Sigmoid colon (tissue), 7 donors: Measurements from ENCODE around the gene EPAS1. TPM values are rescaled to one million over a fixed set of nuclear protein-coding genes. Genes with fewer than 3 reads are reported as not detected.
A peak's percentile ranks its signal among the peaks of the same experiment; 100 is the strongest.

ENCODE experiments used
- DNase-seq: peaks from one replicate; pipeline ENCODE4 v3.0.0-alpha.2; 2019
- H3K27ac ChIP-seq, 4 donors: fragments of 200-600 bp; sonication (generic); one replicate each; pipeline ENCODE4 v1.5.1; 2016 to 2019; ENCODE audit warnings: mild to moderate bottlenecking in 1 of 4
- H3K27me3 ChIP-seq, 3 donors: fragments of 200-600 bp; sonication (generic); one replicate each; pipeline ENCODE4 v1.5.1; 2019; ENCODE audit warnings: mild to moderate bottlenecking in 1 of 3
- H3K36me3 ChIP-seq, 4 donors: fragments of 200-600 bp; sonication (generic); one replicate each; pipeline ENCODE4 v1.5.1; 2016 to 2019
- H3K4me1 ChIP-seq, 4 donors: fragments of 200-600 bp; sonication (generic); one replicate each; pipeline ENCODE4 v1.5.1; 2017 to 2019
- H3K4me3 ChIP-seq, 4 donors: fragments of 200-600 bp; sonication (generic); one replicate each; pipeline ENCODE4 v1.5.1; 2017 to 2019; ENCODE audit warnings: mild to moderate bottlenecking in 2 of 4, moderate library complexity in 1 of 4
- H3K9me3 ChIP-seq, 4 donors: fragments of 200-600 bp in 3 of 4; sonication (generic) in 3 of 4; one replicate each; pipeline versions ENCODE4 v1.5.1 to v1.6.1; 2013 to 2019
- EP300 ChIP-seq, 4 donors: sonication (generic); formaldehyde crosslinking; IDR thresholded peaks; one replicate each; pipeline ENCODE4 v1.6.1; 2017; ENCODE audit warnings: antibody characterized with exemption in 4 of 4
- POLR2A ChIP-seq, 2 donors: fragments of 450-650 bp; IDR thresholded peaks; one replicate each; pipeline ENCODE4 v1.6.1; 2016; ENCODE audit warnings: antibody characterized with exemption in 2 of 2, mild to moderate bottlenecking in 2 of 2, moderate library complexity in 2 of 2
- POLR2AphosphoS5 ChIP-seq, 4 donors: sonication (generic); formaldehyde crosslinking; IDR thresholded peaks; one replicate each; pipeline ENCODE4 v1.6.1; 2017; ENCODE audit warnings: antibody characterized with exemption in 4 of 4
- WGBS, 2 donors: extraction: QIAGEN DNeasy Blood & Tissue Kit; methylation state at CpG; one replicate each; pipeline ENCODE4 v1.1.7; 2013; 5-methylcytosine and 5-hydroxymethylcytosine counted together
- intact Hi-C: fragments of 100-400 bp; cut with DNase I; formaldehyde crosslinking; loops from one replicate; pipeline ENCODE4 v1.15.1; 2023
- polyA plus RNA-seq, 3 donors: library from polyadenylated mRNA; stranded (reverse); fragments of 200-250 nt; gene quantifications; one replicate each; pipeline ENCODE4 v1.2.3, GENCODE V29; 2013
- total RNA-seq, 4 donors: library from RNA; depleted of rRNA; stranded (reverse); fragments of >200 nt; gene quantifications; one replicate each; pipeline ENCODE4 v1.1.0, GENCODE V29; 2016
- TF ChIP-seq, protein P1 (sequence below), 4 experiments: fragments of 450-650 bp in 3 of 4; fragments of 200-600 bp in 1 of 4; IDR thresholded peaks; one replicate each; pipeline ENCODE4 v1.5.1; 2016 to 2019; ENCODE audit warnings: antibody characterized with exemption in 4 of 4, mild to moderate bottlenecking in 3 of 4, moderate library complexity in 2 of 4
- donor health status: healthy with polysubstance abuse.
- donor health status: Bipolar disorder and iron deficiency.
- donor health status: healthy.

EPAS1 gene
- total and polyA plus RNA-seq, 7 donors = 56.8 to 97.8 (median 62.2) TPM

DNA sequence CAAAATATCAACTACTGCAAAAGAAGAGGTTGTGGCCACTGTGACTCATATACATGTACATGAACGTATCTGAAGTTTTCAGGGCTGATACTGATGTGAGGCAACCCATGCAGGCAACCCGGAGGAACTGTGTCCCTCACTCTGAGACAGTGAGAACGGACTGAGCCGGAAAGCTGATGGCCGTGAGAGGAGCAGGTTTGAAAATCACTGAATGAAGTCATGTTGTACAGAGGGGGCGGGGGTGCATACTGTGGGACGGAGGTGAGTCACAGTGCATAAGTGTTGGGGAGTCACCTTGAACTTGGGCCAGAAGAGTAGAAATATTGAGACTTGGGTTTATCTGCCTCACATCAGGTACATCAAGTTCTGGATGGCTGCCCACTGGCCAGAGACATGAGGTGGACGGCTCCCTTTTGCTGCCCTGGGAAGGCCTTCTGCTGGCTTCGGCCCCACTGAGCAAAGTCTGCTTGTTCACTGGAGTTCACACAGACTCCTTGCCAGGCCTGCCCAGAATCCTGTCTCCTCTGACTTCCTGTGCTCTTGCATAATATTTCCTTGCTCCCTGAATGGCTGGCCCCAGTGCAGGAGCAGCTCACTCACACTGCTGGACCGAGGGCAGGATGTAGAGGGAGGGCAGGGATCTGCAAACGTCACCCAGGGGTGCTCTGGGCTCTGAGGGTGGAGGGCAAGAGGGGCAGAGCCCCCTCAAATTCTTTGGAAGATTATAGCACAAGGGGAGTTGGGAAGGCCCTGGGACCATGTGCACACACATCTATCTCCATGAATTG lies 18.1 kb downstream of the EPAS1 start:
- peak overlapping the region; percentile 72 to 81 (median 77) for H3K27ac ChIP-seq
- H3K36me3 ChIP-seq = no peaks in the 10 kb centered on the region
- WGBS, 2 donors = 22 to 49% methylated on average over 11 of the region's 11 CpGs
- H3K9me3 ChIP-seq = no peaks in the 10 kb centered on the region
- no peaks in the 10 kb centered on the region for H3K27me3 ChIP-seq
- no peak overlapping the region for H3K4me3 ChIP-seq
- peaks cover 0 to 27% (median 21%) of the 10 kb centered on the region in 4 donors for H3K4me1 ChIP-seq
- peak; percentile 95 for DNase-seq
- intact Hi-C loops = no loop called here
- TF ChIP-seq POLR2AphosphoS5 (IDR thresholded peaks at IDR 0.05) = peak; percentile 41 to 76 (median 62)
- TF ChIP-seq, protein P1, sequence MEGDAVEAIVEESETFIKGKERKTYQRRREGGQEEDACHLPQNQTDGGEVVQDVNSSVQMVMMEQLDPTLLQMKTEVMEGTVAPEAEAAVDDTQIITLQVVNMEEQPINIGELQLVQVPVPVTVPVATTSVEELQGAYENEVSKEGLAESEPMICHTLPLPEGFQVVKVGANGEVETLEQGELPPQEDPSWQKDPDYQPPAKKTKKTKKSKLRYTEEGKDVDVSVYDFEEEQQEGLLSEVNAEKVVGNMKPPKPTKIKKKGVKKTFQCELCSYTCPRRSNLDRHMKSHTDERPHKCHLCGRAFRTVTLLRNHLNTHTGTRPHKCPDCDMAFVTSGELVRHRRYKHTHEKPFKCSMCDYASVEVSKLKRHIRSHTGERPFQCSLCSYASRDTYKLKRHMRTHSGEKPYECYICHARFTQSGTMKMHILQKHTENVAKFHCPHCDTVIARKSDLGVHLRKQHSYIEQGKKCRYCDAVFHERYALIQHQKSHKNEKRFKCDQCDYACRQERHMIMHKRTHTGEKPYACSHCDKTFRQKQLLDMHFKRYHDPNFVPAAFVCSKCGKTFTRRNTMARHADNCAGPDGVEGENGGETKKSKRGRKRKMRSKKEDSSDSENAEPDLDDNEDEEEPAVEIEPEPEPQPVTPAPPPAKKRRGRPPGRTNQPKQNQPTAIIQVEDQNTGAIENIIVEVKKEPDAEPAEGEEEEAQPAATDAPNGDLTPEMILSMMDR (IDR thresholded peaks at IDR 0.05) = no peak

DNA sequence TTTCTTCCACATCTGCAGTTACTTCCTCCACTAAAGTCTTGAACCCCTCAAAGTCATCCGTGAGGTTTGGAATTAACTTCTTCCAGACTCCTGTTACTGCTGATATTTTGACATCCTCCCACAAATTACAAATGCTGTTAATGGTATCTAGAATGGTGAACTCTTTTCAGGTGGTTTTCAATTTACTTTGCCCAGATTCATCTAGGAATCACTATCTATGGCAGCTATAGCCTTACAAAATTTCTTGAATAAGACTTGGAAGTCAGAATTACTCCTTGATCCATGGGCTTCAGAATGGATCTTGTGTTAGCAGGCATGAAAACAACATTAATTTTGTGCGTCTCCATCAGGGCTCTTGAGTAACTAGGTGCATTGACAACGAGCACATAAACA lies 19.9 kb downstream of the EPAS1 start:
- intact Hi-C loops = no loop called here
- TF ChIP-seq, protein P1 (IDR thresholded peaks at IDR 0.05) = no peak
- no peak for TF ChIP-seq POLR2AphosphoS5 (IDR thresholded peaks at IDR 0.05)
- no peak for TF ChIP-seq EP300 (IDR thresholded peaks at IDR 0.05)
- no peak for TF ChIP-seq POLR2A (IDR thresholded peaks at IDR 0.05)
- DNase-seq = no peak
- Histone ChIP-seq H3K36me3 (no peaks in the 10 kb centered on the region), H3K27me3 (no peaks in the 10 kb centered on the region), H3K4me1 (peaks cover 0 to 32% (median 22%) of the 10 kb centered on the region in 4 donors), H3K4me3 (no peak overlapping the region), H3K27ac (peak overlapping the region in 2 of 4 donors; percentile 80 to 81), H3K9me3 (no peaks in the 10 kb centered on the region)
- 87 to 94% methylated on average over 3 of the region's 3 CpGs for WGBS, 2 donors

DNA sequence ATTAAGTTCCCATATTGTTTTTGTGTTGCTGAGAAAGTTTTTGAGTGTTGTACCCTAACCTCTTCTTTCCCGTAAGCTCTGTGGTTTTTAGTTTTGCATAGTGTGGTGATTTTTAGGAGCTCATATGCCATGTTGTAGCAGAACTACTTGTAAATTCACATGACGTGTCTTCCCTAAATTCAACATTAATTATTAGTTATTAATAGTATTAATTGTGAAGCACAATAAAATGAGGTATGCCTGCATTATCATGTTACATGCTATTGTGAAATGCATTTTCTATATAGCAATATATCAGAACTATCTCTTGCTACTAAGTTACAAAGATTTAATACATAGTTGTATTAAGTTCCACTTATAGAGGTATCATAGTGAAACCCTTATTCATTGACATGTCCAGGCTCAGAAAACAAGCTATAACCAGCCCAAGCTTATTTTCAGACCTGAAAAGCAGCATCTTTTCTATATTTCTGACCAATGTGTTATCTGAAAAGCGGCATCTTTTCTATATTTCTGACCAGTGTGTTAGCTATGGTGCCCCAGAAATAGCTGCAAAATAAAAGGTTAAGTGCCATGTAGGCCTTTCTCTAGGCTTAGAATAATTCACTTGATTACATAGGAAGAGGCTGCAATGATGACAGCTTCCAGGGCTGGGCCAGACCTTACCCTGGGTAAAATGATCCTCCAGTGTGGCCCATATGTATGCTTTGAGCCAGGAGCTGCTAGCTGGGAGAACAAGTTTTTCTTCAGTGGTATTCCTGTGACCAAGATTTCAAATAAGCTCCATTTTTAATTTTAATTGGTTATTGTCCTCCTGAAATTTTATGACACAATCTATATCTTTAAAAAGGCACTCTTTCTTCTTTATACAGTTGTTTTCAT lies 21.6 kb downstream of the EPAS1 start:
- intact Hi-C loops = no loop called here

DNA sequence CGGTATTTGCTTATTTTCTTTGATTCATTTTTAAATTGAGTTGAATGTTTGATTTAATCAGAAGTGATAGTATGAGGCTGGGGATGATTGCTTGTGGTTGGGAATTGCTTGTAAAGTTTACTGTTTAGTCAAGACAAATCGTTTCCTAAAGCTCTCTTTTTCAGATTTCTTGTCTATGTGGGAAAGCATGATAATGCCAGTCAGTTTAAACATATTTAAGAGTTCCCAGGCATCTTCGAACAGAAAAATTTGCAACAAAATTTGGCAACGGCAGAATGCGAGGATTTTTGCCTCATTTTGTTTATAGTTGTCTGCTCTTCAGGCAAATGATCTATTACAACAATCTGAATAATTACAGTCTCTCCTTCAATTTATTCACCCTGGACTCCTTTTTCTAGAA lies 22.5 kb downstream of the EPAS1 start:
- Histone ChIP-seq H3K4me3 (no peak overlapping the region), H3K9me3 (no peaks in the 10 kb centered on the region), H3K4me1 (peaks cover 0 to 27% (median 18%) of the 10 kb centered on the region in 4 donors), H3K27me3 (no peaks in the 10 kb centered on the region), H3K36me3 (no peaks in the 10 kb centered on the region), H3K27ac (peak overlapping the region in 3 of 4 donors; percentile 12 to 53 (median 39))
- TF ChIP-seq POLR2A (IDR thresholded peaks at IDR 0.05) (no peak), EP300 (IDR thresholded peaks at IDR 0.05) (no peak), POLR2AphosphoS5 (IDR thresholded peaks at IDR 0.05) (no peak)
- TF ChIP-seq, protein P1 (IDR thresholded peaks at IDR 0.05) = no peak
- no peak for DNase-seq
- intact Hi-C loops = no loop called here
- 71 to 75% methylated on average over 5 of the region's 5 CpGs for WGBS, 2 donors

More for the DNA sequence above, 21.6 kb downstream of the EPAS1 start:
- no peaks in the 10 kb centered on the region for H3K9me3 ChIP-seq
- no peak overlapping the region for H3K27ac ChIP-seq
- no peaks in the 10 kb centered on the region for H3K36me3 ChIP-seq
- H3K4me1 ChIP-seq = peaks cover 0 to 32% (median 22%) of the 10 kb centered on the region in 4 donors
- TF ChIP-seq, protein P1 (IDR thresholded peaks at IDR 0.05) = no peak
- TF ChIP-seq POLR2A (IDR thresholded peaks at IDR 0.05) (no peak), POLR2AphosphoS5 (IDR thresholded peaks at IDR 0.05) (no peak), EP300 (IDR thresholded peaks at IDR 0.05) (no peak)
- no peak for DNase-seq
- no peaks in the 10 kb centered on the region for H3K27me3 ChIP-seq
- 78 to 82% methylated on average over 3 of the region's 3 CpGs for WGBS, 2 donors
- H3K4me3 ChIP-seq = no peak overlapping the region
